Gastroesophageal sphincter (tissue), 3 donors: ENCODE data around the gene CBLN3.

Experiments used
- CTCF ChIP-seq, 4 experiments: fragments of 200-600 bp in 2 of 4; fragments of 450-650 bp in 2 of 4; sonication (generic) in 1 of 4; IDR thresholded peaks; one replicate each; pipeline ENCODE4 v1.5.1; 2017 to 2019; ENCODE audit warnings: antibody characterized with exemption in 4 of 4, mild to moderate bottlenecking in 2 of 4, moderate library complexity in 2 of 4
- EP300 ChIP-seq: sonication (generic); formaldehyde crosslinking; IDR thresholded peaks from one replicate; pipeline ENCODE4 v1.6.1; 2017; ENCODE audit warnings: antibody characterized with exemption, mild to moderate bottlenecking

GRCh38 chr14:24389226-24389848, 40.1 kb downstream of the CBLN3 start:
- TF ChIP-seq CTCF (IDR thresholded peaks at IDR 0.05) (no peak), EP300 (no peak)
